AML-193 (cell line): ENCODE data around the gene CAPN15.

ENCODE experiments used
- DNase-seq, 2 experiments: peaks; one replicate each; lab custom pipeline; 2025; lab: John Stamatoyannopoulos, UW

Gene CAPN15

DNA sequence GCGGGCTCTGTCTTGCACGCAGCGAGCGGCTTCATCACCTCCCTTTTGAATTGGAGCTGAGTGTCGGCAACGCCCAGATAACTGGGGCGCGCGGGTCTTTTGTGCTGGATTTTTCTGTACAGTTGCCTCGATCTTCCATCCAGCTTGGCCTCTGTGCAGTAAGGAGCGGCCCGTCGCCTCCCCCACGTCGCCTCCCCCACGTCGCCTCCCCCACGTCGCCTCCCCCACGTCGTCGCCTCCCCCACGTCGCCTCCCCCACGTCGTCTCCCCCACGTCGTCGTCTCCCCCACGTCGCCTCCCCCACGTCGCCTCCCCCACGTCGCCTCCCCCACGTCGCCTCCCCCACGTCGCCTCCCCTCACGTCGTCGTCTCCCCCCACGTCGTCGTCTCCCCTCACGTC, 17.0 kb downstream of the CAPN15 start:
- DNase-seq, result no peak

DNA sequence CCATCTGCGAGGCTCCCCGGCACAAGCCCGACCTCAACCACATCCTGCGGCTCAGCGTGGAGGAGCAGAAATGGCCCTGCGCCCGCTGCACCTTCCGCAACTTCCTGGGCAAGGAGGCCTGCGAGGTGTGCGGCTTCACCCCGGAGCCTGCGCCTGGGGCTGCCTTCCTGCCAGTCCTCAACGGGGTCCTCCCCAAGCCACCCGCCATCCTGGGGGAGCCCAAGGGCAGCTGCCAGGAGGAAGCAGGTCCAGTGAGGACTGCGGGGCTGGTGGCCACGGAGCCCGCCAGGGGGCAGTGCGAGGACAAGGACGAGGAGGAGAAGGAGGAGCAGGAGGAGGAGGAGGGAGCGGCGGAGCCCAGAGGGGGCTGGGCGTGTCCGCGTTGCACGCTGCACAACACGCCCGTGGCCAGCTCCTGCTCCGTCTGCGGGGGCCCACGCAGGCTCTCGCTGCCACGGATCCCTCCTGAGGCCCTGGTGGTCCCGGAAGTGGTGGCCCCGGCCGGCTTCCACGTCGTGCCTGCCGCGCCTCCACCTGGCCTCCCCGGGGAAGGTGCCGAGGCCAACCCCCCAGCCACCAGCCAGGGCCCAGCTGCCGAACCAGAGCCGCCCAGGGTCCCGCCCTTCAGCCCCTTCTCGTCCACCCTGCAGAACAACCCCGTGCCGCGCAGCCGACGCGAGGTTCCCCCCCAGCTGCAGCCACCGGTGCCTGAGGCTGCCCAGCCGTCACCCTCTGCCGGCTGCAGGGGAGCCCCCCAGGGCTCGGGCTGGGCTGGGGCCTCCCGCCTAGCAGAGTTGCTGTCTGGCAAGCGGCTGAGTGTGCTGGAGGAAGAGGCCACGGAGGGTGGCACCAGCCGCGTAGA, 19.6 kb downstream of the CAPN15 start:
- DNase-seq, result no peak

- no peak for DNase-seq
These were observed 21.1 kb downstream of the CAPN15 start for GRCh38 chr16:548586-548985.

DNA sequence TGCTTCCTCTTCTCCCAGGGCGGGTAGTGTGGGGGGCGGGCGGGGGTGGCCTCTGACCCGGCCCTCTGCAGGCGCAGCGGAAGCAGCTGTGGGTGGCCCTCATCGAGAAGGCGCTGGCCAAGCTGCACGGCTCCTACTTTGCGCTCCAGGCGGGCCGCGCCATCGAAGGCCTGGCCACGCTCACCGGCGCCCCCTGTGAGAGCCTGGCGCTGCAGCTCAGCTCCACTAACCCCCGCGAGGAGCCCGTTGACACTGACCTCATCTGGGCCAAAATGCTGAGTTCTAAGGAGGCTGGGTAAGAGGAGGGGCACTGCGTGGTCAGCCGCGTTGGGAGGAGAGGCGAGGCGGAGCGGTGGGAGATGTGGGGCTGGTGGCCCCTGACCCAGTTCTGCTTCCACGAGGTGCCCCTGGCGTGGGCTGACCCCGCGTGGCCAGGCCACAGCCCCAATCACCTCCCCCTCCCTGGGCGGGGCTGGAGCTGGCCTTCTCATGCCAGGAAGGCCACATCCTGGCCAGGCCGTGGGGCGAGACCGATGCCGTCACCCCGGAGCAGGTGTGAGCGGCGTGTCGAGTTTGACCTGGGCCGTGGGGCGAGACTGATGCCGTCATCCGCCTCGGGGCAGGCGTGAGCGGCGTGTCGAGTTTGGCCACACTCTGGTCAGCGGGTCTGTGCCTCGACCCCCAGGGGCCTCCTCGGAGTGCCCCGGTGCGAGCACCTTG, 22.2 kb downstream of the CAPN15 start:
- DNase-seq, result no peak

DNA sequence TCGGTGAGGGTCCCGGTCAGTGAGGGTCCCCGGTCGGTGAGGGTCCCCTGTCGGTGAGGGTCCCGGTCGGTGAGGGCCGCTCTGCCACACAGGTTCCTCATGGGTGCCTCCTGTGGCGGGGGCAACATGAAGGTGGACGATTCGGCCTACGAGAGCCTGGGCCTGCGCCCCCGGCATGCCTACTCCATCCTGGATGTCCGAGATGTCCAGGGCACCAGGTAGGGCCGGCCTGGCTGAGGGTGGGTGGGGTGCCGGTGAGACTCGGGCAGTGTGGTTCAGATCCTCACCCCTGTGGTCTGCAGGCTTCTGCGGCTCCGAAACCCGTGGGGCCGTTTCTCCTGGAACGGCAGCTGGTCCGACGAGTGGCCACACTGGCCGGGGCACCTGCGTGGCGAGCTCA, 23.7 kb downstream of the CAPN15 start:
- DNase-seq, result no peak

GRCh38 chr16:552171-552570, 24.7 kb downstream of the CAPN15 start:
- DNase-seq, result no peak

DNA sequence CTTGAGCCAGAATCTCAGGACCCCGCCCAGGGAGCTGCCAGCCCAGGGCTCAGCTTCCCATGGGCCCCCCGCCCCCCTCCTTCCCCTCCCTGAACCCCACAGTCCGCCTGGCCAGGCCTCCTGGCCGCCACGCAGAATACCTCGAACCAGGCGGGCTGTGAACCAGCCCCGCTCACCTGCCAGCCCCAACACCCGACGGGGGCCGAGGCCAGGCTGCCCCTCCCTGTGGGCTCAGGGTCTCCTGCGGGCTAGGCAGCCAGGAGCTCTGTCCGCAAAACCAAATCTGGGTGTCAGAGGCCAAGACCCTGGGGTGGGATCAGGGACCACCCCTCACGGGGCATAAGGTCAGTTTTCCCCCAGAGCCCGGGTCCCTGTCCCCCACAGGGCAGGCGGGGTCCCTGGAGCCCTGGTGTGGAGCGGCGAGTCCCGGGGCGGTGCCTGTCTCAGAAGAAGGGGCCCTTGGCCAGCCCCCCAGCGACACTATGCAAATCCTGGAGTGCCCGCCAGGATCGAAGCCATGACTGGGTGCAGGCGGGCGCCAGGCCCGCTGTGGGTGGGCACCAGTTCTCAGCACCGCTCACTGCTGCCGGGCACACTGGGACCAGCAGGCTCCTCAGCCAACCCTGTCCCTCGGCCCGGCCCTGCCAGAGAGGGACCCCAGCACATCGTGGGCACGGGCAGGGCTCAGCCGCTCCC, 26.2 kb downstream of the CAPN15 start:
- no peak for DNase-seq

DNA sequence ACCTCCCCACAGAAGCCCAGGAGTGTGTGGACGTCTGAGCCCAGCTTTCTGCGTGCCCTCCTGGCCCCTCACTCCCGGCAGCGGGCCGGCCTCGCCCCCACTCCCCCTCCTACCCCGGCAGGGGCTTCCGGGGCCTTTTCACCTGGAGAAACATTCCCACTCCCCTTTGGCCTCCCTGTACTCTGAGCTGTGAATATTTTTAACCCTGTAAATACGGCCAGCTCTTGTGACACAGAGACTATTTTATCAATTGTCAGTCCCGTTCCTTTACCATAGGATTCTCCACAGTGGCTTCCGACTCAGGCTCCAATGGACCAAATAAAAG, 26.7 kb downstream of the CAPN15 start:
- no peak for DNase-seq

DNA sequence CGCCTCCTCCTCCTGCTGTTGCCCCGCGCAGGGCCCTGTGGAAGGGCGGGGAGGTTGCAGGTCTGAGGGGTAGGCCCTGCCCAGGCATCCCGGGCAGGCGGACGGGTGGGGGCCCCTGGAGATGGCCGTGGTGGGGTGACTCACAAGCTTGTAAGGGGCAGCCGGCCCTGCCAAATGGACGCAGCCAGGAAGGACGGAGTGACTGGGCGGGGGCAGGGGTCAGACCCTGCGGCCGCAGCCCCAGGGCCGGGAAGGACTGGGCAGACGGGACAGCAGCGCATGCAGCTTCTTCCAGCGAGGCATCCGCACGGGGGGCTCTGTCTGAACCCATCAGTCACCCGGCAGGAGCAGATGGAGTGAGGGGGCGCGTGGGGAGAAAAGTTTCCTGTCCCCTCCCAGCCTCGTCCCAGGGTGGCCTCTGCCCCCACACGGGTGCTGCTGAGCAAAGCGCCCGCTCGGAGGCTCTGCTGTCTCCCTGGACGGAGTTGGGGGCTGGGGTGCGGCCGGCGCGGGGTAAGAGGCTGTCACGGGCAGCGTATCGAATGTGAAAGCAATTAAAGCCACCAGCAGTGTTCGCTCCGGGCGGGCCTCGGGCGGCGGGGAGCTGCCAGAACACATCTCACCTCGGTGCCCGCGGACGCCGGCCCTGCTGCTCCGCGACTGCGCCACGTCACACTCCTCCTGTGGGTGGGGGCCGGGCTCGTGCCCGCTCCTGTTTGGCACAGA, 27.3 kb downstream of the CAPN15 start:
- DNase-seq, result no peak

- no peak for DNase-seq
These were observed 28.3 kb downstream of the CAPN15 start for GRCh38 chr16:555528-556473.

GRCh38 chr16:556474-557173, 29.1 kb downstream of the CAPN15 start:
- DNase-seq, result no peak

DNA sequence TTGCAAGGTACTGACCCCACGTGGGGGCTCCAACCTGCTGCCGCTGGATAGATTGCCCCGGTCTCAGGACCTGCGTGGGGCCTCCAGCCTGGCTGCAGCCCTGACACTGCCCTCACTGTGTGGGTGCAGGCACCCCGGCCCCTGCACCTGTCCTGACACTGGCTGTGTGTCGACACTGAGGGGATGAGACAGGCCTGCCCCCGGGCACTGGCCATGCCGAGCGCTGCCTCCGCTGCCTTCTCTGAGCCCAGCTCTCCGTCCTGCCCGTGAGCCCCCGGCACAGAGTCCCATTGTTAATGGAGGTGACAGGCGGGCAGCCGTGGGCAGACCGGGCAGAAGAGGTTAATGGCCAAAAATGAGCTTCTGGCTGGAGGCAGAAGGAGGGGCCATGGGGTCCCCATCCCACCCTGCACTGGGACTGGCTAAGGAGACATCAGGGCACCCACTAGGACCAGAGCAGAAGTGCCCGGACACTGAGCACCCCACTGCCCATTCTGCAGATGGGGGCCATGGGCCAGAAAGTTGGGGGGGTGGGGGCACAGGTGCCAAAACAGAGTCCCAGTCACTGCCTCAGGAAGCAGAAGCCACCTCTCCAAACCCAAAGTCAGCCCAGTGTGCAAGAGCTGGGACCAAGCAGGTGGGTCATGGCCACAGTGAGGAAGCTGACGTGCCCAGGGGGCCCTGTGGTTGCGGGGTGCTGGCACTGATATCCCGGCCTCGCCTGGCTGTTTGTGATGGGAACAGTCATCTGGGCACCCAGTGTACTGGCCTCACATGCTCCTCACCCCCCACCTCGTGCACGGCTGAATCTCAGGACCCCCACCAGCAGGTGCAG, 30.2 kb downstream of the CAPN15 start:
- DNase-seq, result no peak

GRCh38 chr16:558298-559020, 30.9 kb downstream of the CAPN15 start:
- no peak for DNase-seq

GRCh38 chr16:559021-559380, 31.5 kb downstream of the CAPN15 start:
- no peak for DNase-seq

- no peak for DNase-seq
These were observed 32.1 kb downstream of the CAPN15 start for GRCh38 chr16:559411-560203.

DNA sequence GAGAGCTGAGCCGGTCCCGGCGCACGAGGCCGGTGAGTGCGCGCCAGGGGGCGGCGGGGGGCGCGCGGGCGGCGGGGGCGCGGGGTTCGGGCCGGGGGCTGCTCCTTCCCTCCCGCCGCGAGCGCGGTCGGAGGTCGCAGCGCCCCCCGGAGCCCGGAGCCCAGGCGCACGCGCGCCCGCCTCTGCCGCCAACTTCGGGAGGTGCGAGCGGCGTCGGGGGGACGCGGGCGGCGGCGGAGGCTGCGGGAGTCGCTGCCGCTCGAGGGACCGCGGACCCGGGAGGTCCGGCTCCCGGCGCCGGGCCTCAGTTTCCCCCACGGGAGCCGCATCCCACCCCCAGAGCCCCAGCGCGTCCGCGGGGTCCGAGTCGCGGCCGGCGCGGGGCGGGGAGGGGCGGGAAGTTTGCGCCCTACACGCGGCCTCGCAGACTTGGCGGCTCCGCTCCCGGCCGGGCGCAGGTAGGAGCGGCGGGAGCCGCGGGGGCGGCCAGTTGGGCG, 32.7 kb downstream of the CAPN15 start, which contains the start of gene PRR35:
TSS of gene PRR35 (plus strand) at position 191 of the 497 bp plus-strand sequence. CDS start 2,901 bp downstream, outside the sequence.
- DNase-seq, result no peak

DNA sequence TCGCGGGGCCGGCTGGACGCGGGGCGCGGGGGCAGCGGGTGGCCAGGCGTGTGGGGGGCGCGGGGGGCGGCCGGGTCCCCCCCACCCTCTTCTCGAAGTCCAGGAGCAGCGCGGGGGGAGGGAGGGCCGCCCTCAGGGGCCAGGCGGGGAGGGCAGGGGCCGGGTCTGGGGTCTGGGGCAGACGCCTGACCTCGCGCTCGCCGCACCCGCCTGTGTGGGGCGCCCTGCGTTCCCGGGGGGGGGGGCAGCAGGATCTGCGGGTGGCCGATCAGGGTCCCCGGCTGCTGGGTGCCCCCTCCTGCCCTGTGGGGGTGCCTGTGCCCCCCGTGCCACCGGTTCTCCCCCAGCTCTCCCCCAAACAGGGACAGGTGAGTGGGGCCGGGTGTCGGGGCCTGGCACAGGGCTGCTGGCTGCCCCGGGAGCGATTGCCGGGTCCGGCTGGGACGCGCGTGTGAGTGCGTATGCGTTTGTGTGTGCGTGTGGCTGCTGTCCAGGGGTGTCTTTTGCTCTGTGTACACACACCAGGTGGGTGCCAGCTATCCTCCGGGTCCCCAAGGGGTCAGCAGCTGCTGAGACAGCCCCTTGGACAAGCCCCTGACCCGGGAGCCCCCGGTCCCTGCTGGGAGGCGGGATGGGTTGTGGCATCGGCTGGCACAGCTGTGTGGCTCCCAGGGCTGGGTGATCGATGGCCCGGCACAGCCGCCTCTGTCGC, 33.3 kb downstream of the CAPN15 start:
- no peak for DNase-seq
